ENCODE measurements around the gene STX8. TPM values are rescaled to one million over a fixed set of nuclear protein-coding genes. Genes with fewer than 3 reads are reported as not detected.

The STX8 gene
- total RNA-seq, 1 donor = 77.5 TPM

DNA sequence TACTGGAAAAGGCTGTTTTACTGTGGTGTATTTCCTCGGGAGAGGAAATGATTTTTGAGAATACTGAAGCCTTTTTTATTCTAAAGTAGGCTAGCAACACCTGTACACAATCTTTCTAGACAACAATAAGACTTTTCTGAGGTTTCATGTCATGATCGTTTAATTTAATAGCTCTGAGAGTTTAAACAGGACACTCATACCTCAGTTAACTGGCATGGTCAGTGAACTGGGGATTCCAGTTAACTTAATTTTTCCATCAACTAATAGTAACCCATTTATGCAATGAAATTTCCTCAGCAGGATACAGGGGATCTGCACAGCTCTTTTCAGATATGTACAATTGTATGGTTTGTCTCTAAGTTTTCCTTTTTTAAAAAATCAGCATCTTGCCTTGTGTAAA lies 291.7 kb downstream of the STX8 start:
- no peak overlapping the region for H3K4me3 ChIP-seq (ENCODE audit: low read depth, low read length)
- TF ChIP-seq CTCF (IDR thresholded peaks at IDR 0.05; ENCODE audit: insufficient read depth, low read length) = no peak

GRCh38 chr17:9279893-9280292 lies 295.7 kb downstream of the STX8 start:
- H3K4me3 ChIP-seq (ENCODE audit: low read depth, low read length) = no peak overlapping the region
- no peak for DNase-seq (ENCODE audit: low read depth)
- TF ChIP-seq CTCF (IDR thresholded peaks at IDR 0.05; ENCODE audit: insufficient read depth, low read length) = no peak

More for the DNA sequence above, 291.7 kb downstream of the STX8 start:
- no peak for DNase-seq (ENCODE audit: low read depth)

- DNase-seq (ENCODE audit: low read depth) = no peak
- no peak for TF ChIP-seq CTCF (IDR thresholded peaks at IDR 0.05; ENCODE audit: insufficient read depth, low read length)
Measured at GRCh38 chr17:9274973-9275372, 300.6 kb downstream of the STX8 start.

DNA sequence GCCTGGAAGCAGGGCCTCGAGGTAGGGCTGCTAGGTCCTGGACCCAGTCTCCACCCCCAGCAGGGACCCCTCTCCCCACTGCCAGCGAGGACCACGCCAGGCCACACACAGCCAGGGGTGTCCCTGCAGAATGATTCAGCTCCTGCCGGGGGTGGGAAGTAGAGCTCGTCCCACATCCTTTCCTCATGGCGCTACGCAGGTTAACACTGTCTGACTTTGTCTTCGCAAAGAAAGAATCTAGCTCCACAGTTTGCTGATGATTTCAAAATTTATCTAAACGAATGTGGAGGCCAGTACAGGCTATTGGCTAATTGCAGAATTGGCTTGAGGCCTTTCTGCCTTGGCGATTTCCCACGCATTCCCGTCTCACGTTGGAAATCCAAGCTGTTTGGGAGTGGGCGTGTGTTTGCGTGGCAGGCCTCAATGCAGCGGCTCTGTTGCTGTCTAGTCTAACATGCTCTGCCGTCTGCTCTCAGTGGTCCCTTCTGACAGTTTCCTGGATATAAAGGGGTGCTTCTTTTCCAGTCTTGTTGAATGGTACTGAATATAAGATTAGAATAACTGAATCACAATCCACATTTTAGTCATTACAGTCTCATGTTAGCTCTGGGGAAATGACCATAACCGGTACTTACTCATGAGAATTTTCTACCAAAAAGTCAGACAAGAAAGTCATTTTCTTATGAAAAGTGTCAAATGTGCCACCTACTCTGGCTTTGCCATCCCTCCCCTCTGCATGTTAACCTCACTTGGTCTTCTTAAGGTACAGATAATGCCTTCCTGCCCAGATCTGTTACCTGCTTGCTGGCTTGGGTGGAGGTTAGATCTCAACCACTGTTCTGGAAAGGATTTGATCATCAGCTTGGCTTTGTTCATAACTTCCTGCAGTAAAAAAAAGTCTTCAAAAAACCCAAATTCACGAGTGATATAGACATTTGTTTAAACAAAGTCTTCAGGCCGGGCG lies 301.9 kb downstream of the STX8 start:
- no peak overlapping the region for H3K4me3 ChIP-seq (ENCODE audit: low read depth, low read length)
- TF ChIP-seq CTCF (IDR thresholded peaks at IDR 0.05; ENCODE audit: insufficient read depth, low read length) = no peak
- DNase-seq (ENCODE audit: low read depth) = peak; percentile 72

More at GRCh38 chr17:9274973-9275372, 300.6 kb downstream of the STX8 start:
- no peak overlapping the region for H3K4me3 ChIP-seq (ENCODE audit: low read depth, low read length)

DNA sequence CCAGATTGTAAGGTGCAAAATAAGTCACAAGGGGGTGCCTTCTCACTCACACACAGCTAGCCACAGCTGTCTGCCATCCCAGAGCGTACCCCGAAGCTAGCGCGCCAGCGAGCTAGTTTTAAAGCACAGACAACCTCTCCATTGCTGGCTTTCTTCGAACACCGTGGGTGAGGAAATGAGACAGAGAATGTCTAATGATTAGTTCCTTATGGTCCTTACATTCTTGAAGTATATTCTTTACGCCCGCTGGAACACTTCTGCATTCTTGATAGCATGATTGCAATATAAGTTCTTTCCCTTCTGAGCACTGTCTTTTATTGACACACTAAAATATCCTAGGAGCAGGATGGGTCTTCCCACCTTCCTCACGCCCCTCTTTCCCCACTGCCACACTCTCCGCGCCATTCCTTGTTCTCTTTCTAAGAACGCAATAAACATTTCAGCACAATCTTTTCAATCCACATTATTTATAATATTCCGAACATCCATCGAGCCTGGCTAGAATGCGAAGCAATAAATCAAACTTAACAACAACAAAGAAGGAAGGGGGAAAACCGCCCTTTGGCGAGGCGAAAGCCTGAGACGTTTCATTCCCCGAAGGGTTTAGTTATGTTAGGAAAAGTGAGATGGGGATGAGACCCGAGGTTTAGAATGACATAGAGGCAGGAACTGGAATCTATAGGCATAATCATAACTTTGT lies 303.0 kb downstream of the STX8 start:
- H3K4me3 ChIP-seq (ENCODE audit: low read depth, low read length) = no peak overlapping the region
- no peak for TF ChIP-seq CTCF (IDR thresholded peaks at IDR 0.05; ENCODE audit: insufficient read depth, low read length)
- DNase-seq (ENCODE audit: low read depth) = peak; percentile 30

DNA sequence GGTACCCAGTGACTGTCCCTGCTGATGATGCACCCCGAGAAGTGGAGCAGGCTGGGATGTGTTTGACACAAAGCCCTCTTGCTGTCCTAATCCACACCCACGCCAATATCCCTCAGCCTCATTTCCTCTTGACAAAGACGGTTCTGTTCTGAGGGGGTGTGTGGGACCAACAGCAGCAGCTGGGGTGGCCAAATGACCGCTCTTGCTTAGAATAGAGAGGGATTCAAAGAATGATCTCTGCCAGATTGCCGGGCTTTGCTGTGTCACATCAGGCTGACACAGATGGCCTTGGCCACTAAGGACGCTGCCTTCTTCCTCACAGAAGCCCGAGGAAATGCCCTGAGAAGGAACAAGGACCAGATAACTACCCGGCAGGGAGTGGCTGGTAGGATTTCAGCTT lies 303.6 kb downstream of the STX8 start:
- DNase-seq (ENCODE audit: low read depth) = no peak
- no peak for TF ChIP-seq CTCF (IDR thresholded peaks at IDR 0.05; ENCODE audit: insufficient read depth, low read length)
- H3K4me3 ChIP-seq (ENCODE audit: low read depth, low read length) = no peak overlapping the region
